Suprapubic skin (tissue), 4 donors: ENCODE measurements around the gene ZEB2.

Experiments
- CTCF ChIP-seq, 2 donors: fragments of 200-600 bp in 1 of 2; fragments of 450-650 bp in 1 of 2; sonication (generic) in 1 of 2; IDR thresholded peaks; one replicate each; pipeline ENCODE4 v1.5.1; 2016 to 2019; ENCODE audit warnings: antibody characterized with exemption in 2 of 2, mild to moderate bottlenecking in 1 of 2, moderate library complexity in 1 of 2
- EP300 ChIP-seq: sonication (generic); formaldehyde crosslinking; IDR thresholded peaks from one replicate; pipeline ENCODE4 v1.6.1; 2017; ENCODE audit warnings: antibody characterized with exemption
- POLR2A ChIP-seq, 2 donors: fragments of 450-650 bp; IDR thresholded peaks; one replicate each; pipeline ENCODE4 v1.6.1; 2017; ENCODE audit warnings: antibody characterized with exemption in 2 of 2, mild to moderate bottlenecking in 2 of 2, moderate library complexity in 2 of 2
- POLR2AphosphoS5 ChIP-seq, 3 donors: sonication (generic); formaldehyde crosslinking; IDR thresholded peaks; one replicate each; pipeline ENCODE4 v1.6.1; 2017; ENCODE audit warnings: antibody characterized with exemption in 3 of 3

- no peak for TF ChIP-seq CTCF (IDR thresholded peaks at IDR 0.05)
- no peak for TF ChIP-seq POLR2A (IDR thresholded peaks at IDR 0.05)
- no peak for TF ChIP-seq EP300
- no peak for TF ChIP-seq POLR2AphosphoS5 (IDR thresholded peaks at IDR 0.05)
Observed at GRCh38 chr2:144431392-144431783, 88.5 kb downstream of the ZEB2 start.
